Neural cell (in vitro differentiated cells): ENCODE results near the gene CD247. TPM values are rescaled to one million over a fixed set of nuclear protein-coding genes. Genes with fewer than 3 reads are reported as not detected.
A peak's percentile ranks its signal among the peaks of the same experiment; 100 is the strongest.

Source experiments
- H2AFZ ChIP-seq: fragments of 200-600, 300-800 bp; sonication (generic), shearing (Covaris generic); 2 replicates; pipeline ENCODE4 v1.6.0; 2014; ENCODE audit warnings: low read depth, mild to moderate bottlenecking, antibody characterized with exemption, low read length, moderate library complexity
- H3F3A ChIP-seq: fragments of 200-600 bp; shearing (Covaris generic); 2 replicates; pipeline ENCODE4 v1.6.1; 2016; ENCODE audit warnings: mild to moderate bottlenecking, moderate library complexity, mixed read lengths, antibody characterized with exemption, low read length; ENCODE audit not compliant: insufficient read depth, poor library complexity, severe bottlenecking
- H3K27ac ChIP-seq: fragments of 200-600, 300-800 bp; sonication (generic), shearing (Covaris generic); 2 replicates; pipeline ENCODE4 v1.5.1; 2014; ENCODE audit warnings: mild to moderate bottlenecking, low read length, moderate library complexity
- H3K27me3 ChIP-seq: fragments of 300-800, 200-600 bp; sonication (generic), shearing (Covaris generic); 2 replicates; pipeline ENCODE4 v1.6.0; 2014; ENCODE audit warnings: mild to moderate bottlenecking, low read depth, low read length, moderate library complexity; ENCODE audit not compliant: insufficient read depth
- H3K36me3 ChIP-seq: fragments of 300-800, 200-600 bp; sonication (generic), shearing (Covaris generic); 2 replicates; pipeline ENCODE4 v1.5.1; 2014; ENCODE audit warnings: mild to moderate bottlenecking, antibody characterized with exemption, low read length, moderate library complexity; ENCODE audit not compliant: insufficient read depth
- H3K4me2 ChIP-seq: fragments of 300-800, 200-600 bp; sonication (generic), shearing (Covaris generic); 2 replicates; pipeline ENCODE4 v1.6.0; 2014; ENCODE audit warnings: mild to moderate bottlenecking, low read length
- H3K4me3 ChIP-seq: fragments of 300-800, 200-600 bp; sonication (generic), shearing (Covaris generic); 2 replicates; pipeline ENCODE4 v1.5.1; 2014; ENCODE audit warnings: mild to moderate bottlenecking, low read length, moderate library complexity
- H3K79me2 ChIP-seq: fragments of 200-600 bp; shearing (Covaris generic); replicated peaks from 2 replicates; pipeline ENCODE4 v1.6.0; 2014; ENCODE audit warnings: mild to moderate bottlenecking, low read length, moderate library complexity; ENCODE audit not compliant: insufficient read depth
- H3K9ac ChIP-seq: fragments of 300-800, 200-600 bp; sonication (generic), shearing (Covaris generic); 2 replicates; pipeline ENCODE4 v1.6.1; 2016; ENCODE audit warnings: mild to moderate bottlenecking, low read length, mixed read lengths
- H3K9me2 ChIP-seq: fragments of 200-600 bp; shearing (Covaris generic); 2 replicates; pipeline ENCODE4 v1.6.1; 2016; ENCODE audit warnings: mild to moderate bottlenecking, low read length, mixed read lengths; ENCODE audit not compliant: insufficient read depth
- H3K9me3 ChIP-seq: fragments of 200-600, 300-800 bp; sonication (generic), shearing (Covaris generic); 2 replicates; pipeline ENCODE4 v1.6.1; 2016; ENCODE audit warnings: mild to moderate bottlenecking, mixed run types, low read length, moderate library complexity, mixed read lengths
- H4K20me1 ChIP-seq: fragments of 200-600 bp; shearing (Covaris generic); 2 replicates; pipeline ENCODE4 v1.6.1; 2016; ENCODE audit warnings: mild to moderate bottlenecking, mixed run types; ENCODE audit not compliant: insufficient read depth
- CTCF ChIP-seq: fragments of 450-650 bp; IDR thresholded peaks from 2 replicates; pipeline ENCODE4 v1.5.1; 2014; ENCODE audit warnings: antibody characterized with exemption, mild to moderate bottlenecking, moderate library complexity; ENCODE audit not compliant: poor library complexity, severe bottlenecking
- EP300 ChIP-seq: fragments of 450-650 bp; conservative IDR thresholded peaks from 2 replicates; pipeline ENCODE4 v1.6.1; 2014; ENCODE audit warnings: antibody characterized with exemption, mild to moderate bottlenecking, moderate library complexity; ENCODE audit not compliant: poor library complexity, severe bottlenecking
- EZH2 ChIP-seq: fragments of 200-600, 300-800 bp; shearing (Covaris generic), sonication (generic); IDR thresholded peaks from 2 replicates; pipeline ENCODE4 v1.6.1; 2014; ENCODE audit warnings: antibody characterized with exemption, low read length, borderline replicate concordance, mild to moderate bottlenecking; ENCODE audit not compliant: insufficient read depth, poor library complexity, severe bottlenecking
- MXI1 ChIP-seq: fragments of 450-650 bp; conservative IDR thresholded peaks from 2 replicates; pipeline ENCODE4 v1.6.1; 2014; ENCODE audit warnings: antibody characterized with exemption, mild to moderate bottlenecking; ENCODE audit not compliant: poor library complexity, severe bottlenecking
- POLR2AphosphoS5 ChIP-seq: IDR thresholded peaks from 2 replicates; pipeline ENCODE4 v1.6.1; 2012
- RAD21 ChIP-seq: fragments of 450-650 bp; conservative IDR thresholded peaks from 2 replicates; pipeline ENCODE4 v1.6.1; 2014; ENCODE audit warnings: antibody characterized with exemption, mild to moderate bottlenecking, moderate library complexity
- REST ChIP-seq: IDR thresholded peaks from 2 replicates; pipeline ENCODE4 v1.6.1; 2012; ENCODE audit warnings: borderline replicate concordance
- SMC3 ChIP-seq: fragments of 450-650 bp; conservative IDR thresholded peaks from 2 replicates; pipeline ENCODE4 v1.6.1; 2014; ENCODE audit warnings: antibody characterized with exemption, mild to moderate bottlenecking, moderate library complexity; ENCODE audit not compliant: poor library complexity
- TAF1 ChIP-seq: IDR thresholded peaks from 2 replicates; pipeline ENCODE4 v1.6.1; 2012; ENCODE audit warnings: low read depth
- polyA plus RNA-seq: library from polyadenylated mRNA; depleted of rRNA; stranded (reverse); fragments of >200 nt; gene quantifications from 2 replicates; pipeline ENCODE4 v1.2.3, GENCODE V29; 2014

The CD247 gene
- polyA plus RNA-seq, 1 donor from 2014 or later = not detected

DNA sequence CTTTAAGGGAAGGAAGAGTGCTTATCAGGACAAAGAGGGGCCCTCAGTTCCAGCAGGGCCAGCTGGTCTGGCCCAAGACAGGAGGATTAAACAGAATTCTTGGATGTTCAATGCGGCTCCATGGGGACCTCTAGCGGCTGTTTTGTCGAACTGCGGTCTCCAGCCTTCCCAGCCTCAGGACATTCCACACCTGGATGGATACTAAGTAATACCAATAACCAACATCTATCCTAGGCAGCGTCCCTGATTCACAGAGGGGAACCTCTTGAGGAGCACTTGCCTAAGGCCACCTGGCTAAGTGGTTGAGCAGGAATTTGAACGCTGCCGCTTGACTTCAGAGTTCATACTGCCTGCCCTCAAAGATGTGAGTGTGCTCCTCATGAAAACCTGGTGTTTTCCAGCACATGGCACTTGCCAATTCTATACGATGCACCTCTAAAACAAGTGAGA is 15.5 kb upstream of the CD247 start:
- Histone ChIP-seq H3K9me3 (no peaks in the 10 kb centered on the region), H3K9me2 (no peaks in the 10 kb centered on the region), H2AFZ (no peak overlapping the region), H3K27me3 (no peaks in the 10 kb centered on the region), H4K20me1 (no peaks in the 10 kb centered on the region), H3K4me3 (no peak overlapping the region), H3K36me3 (no peaks in the 10 kb centered on the region), H3K79me2 (no peaks in the 10 kb centered on the region), H3K27ac (no peak overlapping the region), H3F3A (no peaks in the 10 kb centered on the region), H3K9ac (no peak overlapping the region), H3K4me2 (no peak overlapping the region)
- no peak for TF ChIP-seq EZH2
- TF ChIP-seq RAD21 = peak; percentile 92
- no peak for TF ChIP-seq MXI1
- TF ChIP-seq EP300 = no peak
- peak; percentile 93 for TF ChIP-seq CTCF
- TF ChIP-seq SMC3 = peak; percentile 91
- TF ChIP-seq REST = no peak
- no peak for TF ChIP-seq POLR2AphosphoS5
- no peak for TF ChIP-seq TAF1

DNA sequence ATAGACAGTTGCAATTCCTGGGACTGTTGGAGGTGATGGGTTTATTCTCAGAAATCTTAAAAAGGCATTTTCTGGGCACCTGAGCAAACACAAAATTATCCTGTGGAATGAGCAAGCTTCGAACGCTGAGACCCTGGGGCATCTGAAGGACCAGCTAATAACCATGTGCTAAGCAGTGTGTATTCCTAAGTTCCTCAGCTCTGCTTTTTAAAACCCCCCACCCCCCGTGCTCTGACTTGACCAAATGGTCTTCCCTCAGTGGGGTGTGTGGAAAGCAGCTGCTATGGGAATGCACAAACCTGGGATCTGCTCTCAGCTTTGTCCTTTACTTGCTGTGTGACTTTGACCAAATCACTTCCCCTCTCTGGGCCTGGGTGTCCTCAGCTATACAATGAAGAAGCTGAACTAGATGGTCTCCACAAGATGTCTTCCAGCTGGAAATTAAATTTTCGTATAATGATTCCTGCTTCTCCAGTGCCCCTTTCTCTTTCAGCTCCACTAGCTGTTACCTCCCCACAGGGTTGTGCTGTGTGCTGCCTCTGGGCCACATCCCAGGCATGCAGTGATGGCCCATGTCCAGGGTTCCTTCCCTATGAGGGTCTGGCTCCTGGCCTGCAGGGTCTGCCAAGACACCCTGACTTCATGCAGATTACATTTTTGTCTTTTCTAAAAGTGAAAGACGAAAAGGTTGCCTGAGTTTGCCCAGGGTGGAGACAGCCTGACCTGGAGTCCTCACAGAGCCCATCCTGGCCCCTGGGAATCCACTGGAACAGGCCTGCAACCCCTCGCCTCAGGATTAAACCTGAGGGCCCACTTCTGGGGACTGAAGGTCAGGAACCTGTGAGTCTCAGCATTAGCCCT is 14.9 kb upstream of the CD247 start:
- no peaks in the 10 kb centered on the region for H3K36me3 ChIP-seq
- H3K9me2 ChIP-seq = no peaks in the 10 kb centered on the region
- H3K27me3 ChIP-seq = no peaks in the 10 kb centered on the region
- no peak overlapping the region for H3K4me2 ChIP-seq
- no peaks in the 10 kb centered on the region for H3K79me2 ChIP-seq
- no peak overlapping the region for H3K27ac ChIP-seq
- H4K20me1 ChIP-seq = no peaks in the 10 kb centered on the region
- H3F3A ChIP-seq = no peaks in the 10 kb centered on the region
- no peak overlapping the region for H3K4me3 ChIP-seq
- no peaks in the 10 kb centered on the region for H3K9me3 ChIP-seq
- no peak overlapping the region for H3K9ac ChIP-seq
- H2AFZ ChIP-seq = no peak overlapping the region
- no peak for TF ChIP-seq SMC3
- no peak for TF ChIP-seq REST
- TF ChIP-seq EZH2 = no peak
- no peak for TF ChIP-seq CTCF
- no peak for TF ChIP-seq MXI1
- no peak for TF ChIP-seq POLR2AphosphoS5
- no peak for TF ChIP-seq RAD21
- no peak for TF ChIP-seq EP300
- no peak for TF ChIP-seq TAF1
